SK-N-MC (cell line): ENCODE results near the gene IFNLR1.

Experiments
- EZH2 ChIP-seq: fragments of 200-600 bp; sonication (generic); IDR thresholded peaks from one replicate; pipeline ENCODE4 v1.6.1; 2017; ENCODE audit warnings: antibody characterized with exemption
- POLR2AphosphoS5 ChIP-seq: IDR thresholded peaks from 2 replicates; pipeline ENCODE4 v1.6.1; 2012; ENCODE audit warnings: mild to moderate bottlenecking, low read depth, low read length, borderline replicate concordance

- TF ChIP-seq EZH2 (no peak), POLR2AphosphoS5 (no peak)
These were observed 65.7 kb downstream of the IFNLR1 start for GRCh38 chr1:24121406-24121805.
